ENCODE data around the gene GASK1A. TPM values are rescaled to one million over a fixed set of nuclear protein-coding genes. Genes with fewer than 3 reads are reported as not detected.

Gene GASK1A
- total RNA-seq, 1 experiment from 2014 or later: 5.4 TPM

- Histone ChIP-seq H2AK5ac (ENCODE audit: insufficient read length, low read length) (no peak overlapping the region), H2BK20ac (ENCODE audit: low read depth, low read length, poor library complexity, severe bottlenecking) (no peak overlapping the region), H4K91ac (ENCODE audit: insufficient read length, low read depth, low read length) (no peak overlapping the region), H3K79me2 (ENCODE audit: insufficient read depth, low read length) (no peaks in the 10 kb centered on the region), H4K8ac (replicated peaks; ENCODE audit: insufficient read length, low read depth, low read length) (no peak overlapping the region), H4K20me1 (ENCODE audit: control insufficient read depth, insufficient read depth, insufficient read length) (no peaks in the 10 kb centered on the region), H2BK12ac (ENCODE audit: insufficient read length, low read depth, low read length) (no peak overlapping the region), H3K14ac (ENCODE audit: insufficient read depth, low read length) (no peak overlapping the region), H3K4me2 (ENCODE audit: insufficient read depth, insufficient read length, low read length) (no peak overlapping the region), H2BK15ac (ENCODE audit: low read depth, low read length) (no peak overlapping the region), H3K9me3 (ENCODE audit: control insufficient read depth, low read depth, low read length) (no peaks in the 10 kb centered on the region), H3K4me1 (ENCODE audit: insufficient read depth, low read length) (peaks cover 2% of the 10 kb centered on the region), H3K27me3 (ENCODE audit: insufficient read depth, low read length) (no peaks in the 10 kb centered on the region), H3K4ac (ENCODE audit: low read depth, low read length) (no peak overlapping the region), H3K79me1 (ENCODE audit: insufficient read depth, low read depth, low read length, poor library complexity, severe bottlenecking) (no peaks in the 10 kb centered on the region), H3K9ac (ENCODE audit: extremely low read depth, insufficient read length, low read length) (no peak overlapping the region), H3K27ac (ENCODE audit: insufficient read length, low read depth, low read length) (no peak overlapping the region), H2AFZ (ENCODE audit: low read length) (no peak overlapping the region), H3K23me2 (ENCODE audit: insufficient read length, low read depth, low read length, poor library complexity, severe bottlenecking) (no peaks in the 10 kb centered on the region), H2BK5ac (ENCODE audit: insufficient read length, low read length) (no peak overlapping the region), H3K18ac (ENCODE audit: insufficient read length, low read depth, low read length) (no peak overlapping the region), H3K23ac (ENCODE audit: insufficient read length, low read depth, low read length) (no peak overlapping the region), H3T11ph (ENCODE audit: low read length) (no peak overlapping the region), H2BK120ac (ENCODE audit: low read depth, low read length, poor library complexity, severe bottlenecking) (no peak overlapping the region), H4K5ac (ENCODE audit: insufficient read length, low read depth, low read length) (no peak overlapping the region), H3K56ac (ENCODE audit: insufficient read length, low read depth, low read length) (no peak overlapping the region)
- TF ChIP-seq, protein P1, sequence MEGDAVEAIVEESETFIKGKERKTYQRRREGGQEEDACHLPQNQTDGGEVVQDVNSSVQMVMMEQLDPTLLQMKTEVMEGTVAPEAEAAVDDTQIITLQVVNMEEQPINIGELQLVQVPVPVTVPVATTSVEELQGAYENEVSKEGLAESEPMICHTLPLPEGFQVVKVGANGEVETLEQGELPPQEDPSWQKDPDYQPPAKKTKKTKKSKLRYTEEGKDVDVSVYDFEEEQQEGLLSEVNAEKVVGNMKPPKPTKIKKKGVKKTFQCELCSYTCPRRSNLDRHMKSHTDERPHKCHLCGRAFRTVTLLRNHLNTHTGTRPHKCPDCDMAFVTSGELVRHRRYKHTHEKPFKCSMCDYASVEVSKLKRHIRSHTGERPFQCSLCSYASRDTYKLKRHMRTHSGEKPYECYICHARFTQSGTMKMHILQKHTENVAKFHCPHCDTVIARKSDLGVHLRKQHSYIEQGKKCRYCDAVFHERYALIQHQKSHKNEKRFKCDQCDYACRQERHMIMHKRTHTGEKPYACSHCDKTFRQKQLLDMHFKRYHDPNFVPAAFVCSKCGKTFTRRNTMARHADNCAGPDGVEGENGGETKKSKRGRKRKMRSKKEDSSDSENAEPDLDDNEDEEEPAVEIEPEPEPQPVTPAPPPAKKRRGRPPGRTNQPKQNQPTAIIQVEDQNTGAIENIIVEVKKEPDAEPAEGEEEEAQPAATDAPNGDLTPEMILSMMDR (conservative IDR thresholded peaks at IDR 0.05): no peak
- no CpG with 5 or more reads among the region's 3 CpGs for WGBS (ENCODE audit: extremely low coverage, insufficient read length, low lambda C conversion rate)
- no peak for DNase-seq
- Mint-ChIP-seq H3K36me3 (ENCODE audit: insufficient read depth in 1 of 3, low read depth in 3 of 3) (no peaks in the 10 kb centered on the region), H3K27ac (no peak overlapping the region), H3K4me1 (peaks cover 25 to 30% of the 10 kb centered on the region in 2 experiments), H3K4me3 (no peak overlapping the region), H3K9me3 (no peaks in the 10 kb centered on the region), H3K27me3 (ENCODE audit: low read depth) (no peaks in the 10 kb centered on the region; the same call in 1 of the 2 replicates)
These were observed 15.5 kb downstream of the GASK1A start for GRCh38 chr3:42994595-42994994.

Data from H9 (cell line).